HepG2 (cell line): ENCODE data around the gene SDR42E2. TPM values are rescaled to one million over a fixed set of nuclear protein-coding genes. Genes with fewer than 3 reads are reported as not detected.
A peak's percentile ranks its signal among the peaks of the same experiment; 100 is the strongest.

Experiments
- FOSL2 ChIP-seq: sonication (generic); formaldehyde crosslinking; IDR thresholded peaks from 2 replicates; pipeline ENCODE4 v1.4.0; 2020; ENCODE audit warnings: missing genetic modification reagents
- KDM1A ChIP-seq: IDR thresholded peaks from 2 replicates; pipeline ENCODE4 v1.6.1; 2016; ENCODE audit warnings: missing compliant biosample characterization
- NR2F6 ChIP-seq, 2 experiments: IDR thresholded peaks; 2 replicates each; pipeline ENCODE4 v1.6.1; 2016; ENCODE audit warnings: antibody characterized with exemption in 1 of 2, mild to moderate bottlenecking in 1 of 2
- THYN1 ChIP-seq: sonication (generic); formaldehyde crosslinking; IDR thresholded peaks from 2 replicates; pipeline ENCODE4 v1.8.1; 2023; ENCODE audit warnings: low read depth, mild to moderate bottlenecking, moderate library complexity, missing genetic modification reagents, borderline replicate concordance
- YEATS4 ChIP-seq: sonication (generic); formaldehyde crosslinking; IDR thresholded peaks from 2 replicates; pipeline ENCODE4 v1.4.0; 2020; ENCODE audit warnings: missing genetic modification reagents, borderline replicate concordance
- ZNF143 ChIP-seq: sonication (generic); formaldehyde crosslinking; IDR thresholded peaks from 2 replicates; pipeline ENCODE4 v1.4.0; 2020; ENCODE audit warnings: missing genetic modification reagents
- ZNF253 ChIP-seq: sonication (generic); formaldehyde crosslinking; IDR thresholded peaks from 2 replicates; pipeline ENCODE4 v1.8.0; 2022; ENCODE audit warnings: mild to moderate bottlenecking, missing genetic modification reagents, borderline replicate concordance
- polyA plus RNA-seq, 8 experiments: library from polyadenylated mRNA; depleted of rRNA in 3 of 8; stranded (reverse) in 7 of 8; unstranded in 1 of 8; fragments of >200 nt; fragmentation: Illumina TruSeq in 4 of 8; extraction: Trizol in 4 of 8; gene quantifications; 2 replicates each; pipeline versions ENCODE4 v1.2.1 to v1.2.3, GENCODE V29; 2011 to 2016; ENCODE audit warnings: low read depth in 4 of 8, missing spikeins in 1 of 8, mixed read lengths in 1 of 8; ENCODE audit not compliant: insufficient read depth in 1 of 8
- total RNA-seq, 5 experiments: library from RNA; depleted of rRNA; stranded (reverse); fragments of >200 nt; fragmentation: Illumina TruSeq; extraction: Trizol; gene quantifications; 2 replicates each; pipeline ENCODE4 v1.2.3, GENCODE V29; 2016; ENCODE audit warnings: low read depth in 1 of 5
- TF ChIP-seq, protein P1 (sequence below): sonication (generic); formaldehyde crosslinking; IDR thresholded peaks from 2 replicates; pipeline ENCODE4 v1.4.0; 2020; ENCODE audit warnings: missing genetic modification reagents, borderline replicate concordance
- TF ChIP-seq, protein P2 (sequence below): sonication (generic); formaldehyde crosslinking; IDR thresholded peaks from 2 replicates; pipeline ENCODE4 v1.5.1; 2020; ENCODE audit warnings: missing genetic modification reagents, mild to moderate bottlenecking, borderline replicate concordance
- TF ChIP-seq, protein P3 (sequence below): sonication (generic); formaldehyde crosslinking; IDR thresholded peaks from 2 replicates; pipeline ENCODE4 v1.4.0; 2020; ENCODE audit warnings: mild to moderate bottlenecking, missing genetic modification reagents
- TF ChIP-seq, protein P4 (sequence below): sonication (generic); formaldehyde crosslinking; IDR thresholded peaks from 2 replicates; pipeline ENCODE4 v1.5.1; 2020; ENCODE audit warnings: mild to moderate bottlenecking, missing genetic modification reagents, borderline replicate concordance
- TF ChIP-seq, protein P5 (sequence below): sonication (generic); formaldehyde crosslinking; IDR thresholded peaks from 2 replicates; pipeline ENCODE4 v1.4.0; 2020; ENCODE audit warnings: missing genetic modification reagents

Gene SDR42E2
- total and polyA plus RNA-seq, 2 of the 13 experiments (the other 11 are each of a cell fraction or from before 2014, with no cell fraction given) = 0.05 to 0.11 TPM

DNA sequence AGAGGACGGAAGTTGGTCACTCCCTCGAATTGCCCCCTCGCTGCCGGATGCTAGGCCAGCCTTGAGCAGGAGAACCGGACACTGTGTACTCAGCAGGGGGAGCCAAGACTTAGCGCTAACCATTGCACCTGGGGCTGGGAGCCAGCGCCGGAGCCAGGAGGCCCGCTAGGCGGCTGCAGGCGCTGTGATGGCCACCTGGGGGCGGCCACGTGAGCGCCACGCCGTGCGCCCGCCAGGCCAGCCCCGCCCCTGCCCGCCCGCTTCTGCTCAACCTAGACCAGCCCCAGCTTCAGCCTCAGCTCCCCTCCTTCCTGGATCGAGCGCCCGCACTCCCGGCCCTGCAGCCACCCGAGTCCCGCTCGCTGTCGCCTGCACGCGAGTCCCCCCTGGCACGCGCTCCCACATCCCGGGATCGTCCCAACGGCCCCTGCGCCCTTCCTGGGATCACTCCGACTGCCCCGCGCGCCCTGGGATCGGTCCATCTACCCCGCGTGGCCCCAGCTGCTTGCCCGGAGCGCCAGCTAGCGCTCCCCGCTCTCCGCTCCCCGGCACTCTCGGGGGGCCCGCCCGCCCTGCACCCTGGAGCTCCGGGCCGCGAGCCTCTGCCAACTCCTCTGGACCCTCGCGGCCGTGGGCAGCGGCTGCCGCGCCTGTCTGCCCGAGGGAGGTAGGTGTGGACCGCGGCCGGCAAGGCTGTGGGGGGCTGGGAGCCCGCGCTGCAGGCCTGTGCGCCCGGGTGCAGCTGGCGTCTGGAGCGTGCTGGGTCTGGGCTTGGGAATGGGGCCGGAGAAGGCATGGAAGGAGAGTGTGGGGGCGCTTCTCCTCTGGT, 43.9 kb downstream of the SDR42E2 start, which contains the start of gene EEF2K (continued):
- TF ChIP-seq, protein P1, sequence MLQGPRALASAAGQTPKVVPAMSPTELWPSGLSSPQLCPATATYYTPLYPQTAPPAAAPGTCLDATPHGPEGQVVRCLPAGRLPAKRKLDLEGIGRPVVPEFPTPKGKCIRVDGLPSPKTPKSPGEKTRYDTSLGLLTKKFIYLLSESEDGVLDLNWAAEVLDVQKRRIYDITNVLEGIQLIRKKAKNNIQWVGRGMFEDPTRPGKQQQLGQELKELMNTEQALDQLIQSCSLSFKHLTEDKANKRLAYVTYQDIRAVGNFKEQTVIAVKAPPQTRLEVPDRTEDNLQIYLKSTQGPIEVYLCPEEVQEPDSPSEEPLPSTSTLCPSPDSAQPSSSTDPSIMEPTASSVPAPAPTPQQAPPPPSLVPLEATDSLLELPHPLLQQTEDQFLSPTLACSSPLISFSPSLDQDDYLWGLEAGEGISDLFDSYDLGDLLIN = peak; percentile 90; the same call in 1 of the 2 replicates
- TF ChIP-seq, protein P2, sequence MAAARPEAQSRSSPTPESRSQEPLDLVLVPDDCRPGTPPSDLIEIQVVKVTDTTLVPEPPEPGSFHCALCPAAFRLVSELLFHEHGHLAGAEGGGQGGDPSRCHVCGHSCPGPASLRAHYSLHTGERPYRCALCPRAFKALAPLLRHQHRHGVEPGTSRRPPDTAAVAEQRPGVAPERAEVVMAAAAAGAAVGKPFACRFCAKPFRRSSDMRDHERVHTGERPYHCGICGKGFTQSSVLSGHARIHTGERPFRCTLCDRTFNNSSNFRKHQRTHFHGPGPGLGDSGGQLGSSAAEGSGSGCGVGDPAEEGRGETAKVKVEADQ (CRISPR knock-in tag) = peak; percentile 85
- TF ChIP-seq, protein P3, sequence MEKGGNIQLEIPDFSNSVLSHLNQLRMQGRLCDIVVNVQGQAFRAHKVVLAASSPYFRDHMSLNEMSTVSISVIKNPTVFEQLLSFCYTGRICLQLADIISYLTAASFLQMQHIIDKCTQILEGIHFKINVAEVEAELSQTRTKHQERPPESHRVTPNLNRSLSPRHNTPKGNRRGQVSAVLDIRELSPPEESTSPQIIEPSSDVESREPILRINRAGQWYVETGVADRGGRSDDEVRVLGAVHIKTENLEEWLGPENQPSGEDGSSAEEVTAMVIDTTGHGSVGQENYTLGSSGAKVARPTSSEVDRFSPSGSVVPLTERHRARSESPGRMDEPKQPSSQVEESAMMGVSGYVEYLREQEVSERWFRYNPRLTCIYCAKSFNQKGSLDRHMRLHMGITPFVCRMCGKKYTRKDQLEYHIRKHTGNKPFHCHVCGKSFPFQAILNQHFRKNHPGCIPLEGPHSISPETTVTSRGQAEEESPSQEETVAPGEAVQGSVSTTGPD (CRISPR knock-in tag) = 0 out of 2 replicates have a peak, but pooled peaks have one; percentile 59
- TF ChIP-seq THYN1 (CRISPR knock-in tag) (peak; percentile 99), YEATS4 (CRISPR knock-in tag) (peak; percentile 98), KDM1A (CRISPR knock-in tag) (peak; percentile 90), ZNF143 (CRISPR knock-in tag) (peak; percentile 71), FOSL2 (peak; percentile 71), ZNF253 (CRISPR knock-in tag) (peak; percentile 79; the same call in 1 of the 2 replicates), NR2F6 (IDR thresholded peaks at IDR 0.05) (no peak), NR2F6 (CRISPR knock-in tag; IDR thresholded peaks at IDR 0.05) (peak; percentile 80)
- TF ChIP-seq, protein P4, sequence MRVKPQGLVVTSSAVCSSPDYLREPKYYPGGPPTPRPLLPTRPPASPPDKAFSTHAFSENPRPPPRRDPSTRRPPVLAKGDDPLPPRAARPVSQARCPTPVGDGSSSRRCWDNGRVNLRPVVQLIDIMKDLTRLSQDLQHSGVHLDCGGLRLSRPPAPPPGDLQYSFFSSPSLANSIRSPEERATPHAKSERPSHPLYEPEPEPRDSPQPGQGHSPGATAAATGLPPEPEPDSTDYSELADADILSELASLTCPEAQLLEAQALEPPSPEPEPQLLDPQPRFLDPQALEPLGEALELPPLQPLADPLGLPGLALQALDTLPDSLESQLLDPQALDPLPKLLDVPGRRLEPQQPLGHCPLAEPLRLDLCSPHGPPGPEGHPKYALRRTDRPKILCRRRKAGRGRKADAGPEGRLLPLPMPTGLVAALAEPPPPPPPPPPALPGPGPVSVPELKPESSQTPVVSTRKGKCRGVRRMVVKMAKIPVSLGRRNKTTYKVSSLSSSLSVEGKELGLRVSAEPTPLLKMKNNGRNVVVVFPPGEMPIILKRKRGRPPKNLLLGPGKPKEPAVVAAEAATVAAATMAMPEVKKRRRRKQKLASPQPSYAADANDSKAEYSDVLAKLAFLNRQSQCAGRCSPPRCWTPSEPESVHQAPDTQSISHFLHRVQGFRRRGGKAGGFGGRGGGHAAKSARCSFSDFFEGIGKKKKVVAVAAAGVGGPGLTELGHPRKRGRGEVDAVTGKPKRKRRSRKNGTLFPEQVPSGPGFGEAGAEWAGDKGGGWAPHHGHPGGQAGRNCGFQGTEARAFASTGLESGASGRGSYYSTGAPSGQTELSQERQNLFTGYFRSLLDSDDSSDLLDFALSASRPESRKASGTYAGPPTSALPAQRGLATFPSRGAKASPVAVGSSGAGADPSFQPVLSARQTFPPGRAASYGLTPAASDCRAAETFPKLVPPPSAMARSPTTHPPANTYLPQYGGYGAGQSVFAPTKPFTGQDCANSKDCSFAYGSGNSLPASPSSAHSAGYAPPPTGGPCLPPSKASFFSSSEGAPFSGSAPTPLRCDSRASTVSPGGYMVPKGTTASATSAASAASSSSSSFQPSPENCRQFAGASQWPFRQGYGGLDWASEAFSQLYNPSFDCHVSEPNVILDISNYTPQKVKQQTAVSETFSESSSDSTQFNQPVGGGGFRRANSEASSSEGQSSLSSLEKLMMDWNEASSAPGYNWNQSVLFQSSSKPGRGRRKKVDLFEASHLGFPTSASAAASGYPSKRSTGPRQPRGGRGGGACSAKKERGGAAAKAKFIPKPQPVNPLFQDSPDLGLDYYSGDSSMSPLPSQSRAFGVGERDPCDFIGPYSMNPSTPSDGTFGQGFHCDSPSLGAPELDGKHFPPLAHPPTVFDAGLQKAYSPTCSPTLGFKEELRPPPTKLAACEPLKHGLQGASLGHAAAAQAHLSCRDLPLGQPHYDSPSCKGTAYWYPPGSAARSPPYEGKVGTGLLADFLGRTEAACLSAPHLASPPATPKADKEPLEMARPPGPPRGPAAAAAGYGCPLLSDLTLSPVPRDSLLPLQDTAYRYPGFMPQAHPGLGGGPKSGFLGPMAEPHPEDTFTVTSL (CRISPR knock-in tag) = no peak
- TF ChIP-seq, protein P5, sequence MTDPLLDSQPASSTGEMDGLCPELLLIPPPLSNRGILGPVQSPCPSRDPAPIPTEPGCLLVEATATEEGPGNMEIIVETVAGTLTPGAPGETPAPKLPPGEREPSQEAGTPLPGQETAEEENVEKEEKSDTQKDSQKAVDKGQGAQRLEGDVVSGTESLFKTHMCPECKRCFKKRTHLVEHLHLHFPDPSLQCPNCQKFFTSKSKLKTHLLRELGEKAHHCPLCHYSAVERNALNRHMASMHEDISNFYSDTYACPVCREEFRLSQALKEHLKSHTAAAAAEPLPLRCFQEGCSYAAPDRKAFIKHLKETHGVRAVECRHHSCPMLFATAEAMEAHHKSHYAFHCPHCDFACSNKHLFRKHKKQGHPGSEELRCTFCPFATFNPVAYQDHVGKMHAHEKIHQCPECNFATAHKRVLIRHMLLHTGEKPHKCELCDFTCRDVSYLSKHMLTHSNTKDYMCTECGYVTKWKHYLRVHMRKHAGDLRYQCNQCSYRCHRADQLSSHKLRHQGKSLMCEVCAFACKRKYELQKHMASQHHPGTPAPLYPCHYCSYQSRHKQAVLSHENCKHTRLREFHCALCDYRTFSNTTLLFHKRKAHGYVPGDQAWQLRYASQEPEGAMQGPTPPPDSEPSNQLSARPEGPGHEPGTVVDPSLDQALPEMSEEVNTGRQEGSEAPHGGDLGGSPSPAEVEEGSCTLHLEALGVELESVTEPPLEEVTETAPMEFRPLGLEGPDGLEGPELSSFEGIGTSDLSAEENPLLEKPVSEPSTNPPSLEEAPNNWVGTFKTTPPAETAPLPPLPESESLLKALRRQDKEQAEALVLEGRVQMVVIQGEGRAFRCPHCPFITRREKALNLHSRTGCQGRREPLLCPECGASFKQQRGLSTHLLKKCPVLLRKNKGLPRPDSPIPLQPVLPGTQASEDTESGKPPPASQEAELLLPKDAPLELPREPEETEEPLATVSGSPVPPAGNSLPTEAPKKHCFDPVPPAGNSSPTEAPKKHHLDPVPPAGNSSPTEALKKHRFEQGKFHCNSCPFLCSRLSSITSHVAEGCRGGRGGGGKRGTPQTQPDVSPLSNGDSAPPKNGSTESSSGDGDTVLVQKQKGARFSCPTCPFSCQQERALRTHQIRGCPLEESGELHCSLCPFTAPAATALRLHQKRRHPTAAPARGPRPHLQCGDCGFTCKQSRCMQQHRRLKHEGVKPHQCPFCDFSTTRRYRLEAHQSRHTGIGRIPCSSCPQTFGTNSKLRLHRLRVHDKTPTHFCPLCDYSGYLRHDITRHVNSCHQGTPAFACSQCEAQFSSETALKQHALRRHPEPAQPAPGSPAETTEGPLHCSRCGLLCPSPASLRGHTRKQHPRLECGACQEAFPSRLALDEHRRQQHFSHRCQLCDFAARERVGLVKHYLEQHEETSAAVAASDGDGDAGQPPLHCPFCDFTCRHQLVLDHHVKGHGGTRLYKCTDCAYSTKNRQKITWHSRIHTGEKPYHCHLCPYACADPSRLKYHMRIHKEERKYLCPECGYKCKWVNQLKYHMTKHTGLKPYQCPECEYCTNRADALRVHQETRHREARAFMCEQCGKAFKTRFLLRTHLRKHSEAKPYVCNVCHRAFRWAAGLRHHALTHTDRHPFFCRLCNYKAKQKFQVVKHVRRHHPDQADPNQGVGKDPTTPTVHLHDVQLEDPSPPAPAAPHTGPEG (CRISPR knock-in tag) = peak; percentile 99
